Measurements from ENCODE around the gene SRP14. TPM values are rescaled to one million over a fixed set of nuclear protein-coding genes. Genes with fewer than 3 reads are reported as not detected.
"Not testable (repeated sequence)": the region's sequence is repeated elsewhere in the genome, so short reads cannot be mapped to it uniquely, and the experiment has no call there.

SRP14 gene
- total RNA-seq, 1 donor from 2014 or later = 571 TPM

GRCh38 chr15:39996228-39996627 is 42.8 kb downstream of the SRP14 start:
- DNase-seq (ENCODE audit: extremely low read depth, low read depth, low spot score) = not testable (repeated sequence)

- DNase-seq (ENCODE audit: extremely low read depth, low read depth, low spot score) = not testable (repeated sequence)
Measured at GRCh38 chr15:39992953-39993352, 46.0 kb downstream of the SRP14 start.

- DNase-seq (ENCODE audit: extremely low read depth, low read depth, low spot score) = no peak
Measured at GRCh38 chr15:39990706-39991105, 48.3 kb downstream of the SRP14 start.

- no peak for DNase-seq (ENCODE audit: extremely low read depth, low read depth, low spot score)
Measured at GRCh38 chr15:39987821-39988220, 51.2 kb downstream of the SRP14 start.

Other genes starting within 250 kb of the SRP14 start
- gene GPR176, start 118.9 kb downstream of the SRP14 start, total RNA-seq = 24.0 and 26.5 TPM in 2 replicates
- 52.2 and 72.9 TPM in 2 replicates for gene EIF2AK4, start 105.1 kb downstream of the SRP14 start, total RNA-seq
- gene BMF, start 69.7 kb upstream of the SRP14 start, total RNA-seq = 13.0 and 48.1 TPM in 2 replicates
- gene BUB1B, start 121.9 kb upstream of the SRP14 start, total RNA-seq = 14.0 and 15.2 TPM in 2 replicates
- not detected in 2 replicates for gene PAK6, start 199.9 kb upstream of the SRP14 start, total RNA-seq
- gene ANKRD63, start 243.9 kb upstream of the SRP14 start, total RNA-seq = 0.18 TPM in 1 of 2 replicates, not detected in the other

All from glomerular endothelial cell (primary cell).